ENCODE data around the gene DISP2. TPM values are rescaled to one million over a fixed set of nuclear protein-coding genes. Genes with fewer than 3 reads are reported as not detected.

The DISP2 gene
- total RNA-seq, 1 experiment from 2014 or later = 1.3 TPM

- CTCF ChIA-PET = no interaction called here
- Mint-ChIP-seq H3K27ac (ENCODE audit: unreplicated experiment) (no peak overlapping the region), H3K27me3 (ENCODE audit: unreplicated experiment) (no peaks in the 10 kb centered on the region), H3K9me3 (ENCODE audit: low read depth, unreplicated experiment) (no peaks in the 10 kb centered on the region), H3K36me3 (ENCODE audit: insufficient read depth, unreplicated experiment) (peaks cover 9% of the 10 kb centered on the region), H3K4me1 (ENCODE audit: low read depth, unreplicated experiment) (peaks cover 10% of the 10 kb centered on the region), H3K4me3 (ENCODE audit: low read depth, unreplicated experiment) (no peak overlapping the region)
- DNase-seq = no peak
- BruUV-seq (replicated peaks) = no TSS peak
- intact Hi-C loops (cut with micrococcal nuclease; ENCODE audit: unreplicated experiment) = loop anchor here (5.0 kb wide), 1 partner anchor 98 kb away; the partner anchor contains the start of gene INAFM2
- TF ChIP-seq CTCF (IDR thresholded peaks at IDR 0.05; ENCODE audit: unreplicated experiment) = no peak
Measured at GRCh38 chr15:40420071-40420713, 62.2 kb downstream of the DISP2 start.

GRCh38 chr15:40420793-40421192 lies 62.8 kb downstream of the DISP2 start:
- Mint-ChIP-seq H3K36me3 (ENCODE audit: insufficient read depth, unreplicated experiment) (peaks cover 9% of the 10 kb centered on the region), H3K27me3 (ENCODE audit: unreplicated experiment) (no peaks in the 10 kb centered on the region), H3K4me3 (ENCODE audit: low read depth, unreplicated experiment) (no peak overlapping the region), H3K4me1 (ENCODE audit: low read depth, unreplicated experiment) (peaks cover 10% of the 10 kb centered on the region), H3K9me3 (ENCODE audit: low read depth, unreplicated experiment) (no peaks in the 10 kb centered on the region), H3K27ac (ENCODE audit: unreplicated experiment) (no peak overlapping the region)
- BruUV-seq (replicated peaks) = no TSS peak
- no peak for TF ChIP-seq CTCF (IDR thresholded peaks at IDR 0.05; ENCODE audit: unreplicated experiment)
- CTCF ChIA-PET = no interaction called here
- intact Hi-C loops (cut with micrococcal nuclease; ENCODE audit: unreplicated experiment) = loop anchor here (1.0 to 5.0 kb wide), 2 partner anchors 52 to 98 kb away; partner anchors contain the start of gene INAFM2
- peak; percentile 57 for DNase-seq

- peaks cover 10% of the 10 kb centered on the region for H3K4me1 Mint-ChIP-seq (ENCODE audit: low read depth, unreplicated experiment)
- TF ChIP-seq CTCF (IDR thresholded peaks at IDR 0.05; ENCODE audit: unreplicated experiment) = peak; percentile 73
- H3K27ac Mint-ChIP-seq (ENCODE audit: unreplicated experiment) = no peak overlapping the region
- H3K9me3 Mint-ChIP-seq (ENCODE audit: low read depth, unreplicated experiment) = no peaks in the 10 kb centered on the region
- H3K27me3 Mint-ChIP-seq (ENCODE audit: unreplicated experiment) = no peaks in the 10 kb centered on the region
- intact Hi-C loops (cut with micrococcal nuclease; ENCODE audit: unreplicated experiment) = loop anchor here (1.0 to 5.0 kb wide), 3 partner anchors 53 to 143 kb away; partner anchors contain the start of gene INAFM2
- no peak overlapping the region for H3K4me3 Mint-ChIP-seq (ENCODE audit: low read depth, unreplicated experiment)
- CTCF ChIA-PET = interaction anchor here (0.6 to 1.0 kb wide), 7 partner anchors 77 to 142 kb away, joined by 3 to 6 read pairs (median 3); partner anchors contain the start of gene INAFM2
- no TSS peak for BruUV-seq (replicated peaks)
- DNase-seq = peak; percentile 78
- peaks cover 9% of the 10 kb centered on the region for H3K36me3 Mint-ChIP-seq (ENCODE audit: insufficient read depth, unreplicated experiment)
Measured at GRCh38 chr15:40421246-40422157, 63.5 kb downstream of the DISP2 start.

GRCh38 chr15:40424483-40425115 lies 66.6 kb downstream of the DISP2 start:
- no peak for TF ChIP-seq CTCF (IDR thresholded peaks at IDR 0.05; ENCODE audit: unreplicated experiment)
- Mint-ChIP-seq H3K4me1 (ENCODE audit: low read depth, unreplicated experiment) (peaks cover 10% of the 10 kb centered on the region), H3K4me3 (ENCODE audit: low read depth, unreplicated experiment) (no peak overlapping the region), H3K36me3 (ENCODE audit: insufficient read depth, unreplicated experiment) (no peaks in the 10 kb centered on the region), H3K27me3 (ENCODE audit: unreplicated experiment) (peaks cover 6% of the 10 kb centered on the region), H3K9me3 (ENCODE audit: low read depth, unreplicated experiment) (no peaks in the 10 kb centered on the region), H3K27ac (ENCODE audit: unreplicated experiment) (no peak overlapping the region)
- BruUV-seq (replicated peaks) = no TSS peak
- intact Hi-C loops (cut with micrococcal nuclease; ENCODE audit: unreplicated experiment) = loop anchor here (5.0 kb wide), 1 partner anchor 102 kb away; the partner anchor contains the start of gene INAFM2
- DNase-seq = no peak
- CTCF ChIA-PET = no interaction called here

Measured in Calu3 (cell line).